BLaER1 (cell line): ENCODE data around the gene OXLD1.
"Not testable (repeated sequence)": the region's sequence is repeated elsewhere in the genome, so short reads cannot be mapped to it uniquely, and the experiment has no call there.

Experiments
- H3K27ac ChIP-seq: shearing (Covaris generic); formaldehyde crosslinking; 2 replicates; pipeline ENCODE4 v1.8.1; 2022
- H3K27me3 ChIP-seq: shearing (Covaris generic); formaldehyde crosslinking; 2 replicates; pipeline ENCODE4 v1.8.1; 2022
- H3K36me3 ChIP-seq: shearing (Covaris generic); formaldehyde crosslinking; 2 replicates; pipeline ENCODE4 v1.8.1; 2022
- H3K4me1 ChIP-seq: shearing (Covaris generic); formaldehyde crosslinking; 2 replicates; pipeline ENCODE4 v1.8.1; 2022
- H3K4me2 ChIP-seq: shearing (Covaris generic); formaldehyde crosslinking; 2 replicates; pipeline ENCODE4 v1.8.1; 2022
- H3K4me3 ChIP-seq: shearing (Covaris generic); formaldehyde crosslinking; 2 replicates; pipeline ENCODE4 v1.8.1; 2022
- H3K9ac ChIP-seq: shearing (Covaris generic); formaldehyde crosslinking; 2 replicates; pipeline ENCODE4 v1.8.1; 2022
- H3K9me3 ChIP-seq: shearing (Covaris generic); formaldehyde crosslinking; 2 replicates; pipeline ENCODE4 v1.8.1; 2022
- H4K20me1 ChIP-seq: shearing (Covaris generic); formaldehyde crosslinking; 2 replicates; pipeline ENCODE4 v1.8.1; 2022
- Cebpa-rat ChIP-seq: shearing (Covaris generic); IDR thresholded peaks from 2 replicates; pipeline ENCODE4 v1.8.1; 2022

OXLD1 gene

GRCh38 chr17:81630274-81630673, 36.1 kb downstream of the OXLD1 start:
- H3K9me3 ChIP-seq, result peaks cover 9% of the 10 kb centered on the region
- H3K4me3 ChIP-seq, result no peak overlapping the region
- H3K4me1 ChIP-seq, result peaks cover 14% of the 10 kb centered on the region
- H3K9ac ChIP-seq, result no peak overlapping the region
- no peaks in the 10 kb centered on the region for H3K27me3 ChIP-seq
- peaks cover 74% of the 10 kb centered on the region for H4K20me1 ChIP-seq
- H3K27ac ChIP-seq, result no peak overlapping the region
- H3K4me2 ChIP-seq, result no peak overlapping the region
- peaks cover 87% of the 10 kb centered on the region for H3K36me3 ChIP-seq
- TF ChIP-seq Cebpa-rat, result no peak

DNA sequence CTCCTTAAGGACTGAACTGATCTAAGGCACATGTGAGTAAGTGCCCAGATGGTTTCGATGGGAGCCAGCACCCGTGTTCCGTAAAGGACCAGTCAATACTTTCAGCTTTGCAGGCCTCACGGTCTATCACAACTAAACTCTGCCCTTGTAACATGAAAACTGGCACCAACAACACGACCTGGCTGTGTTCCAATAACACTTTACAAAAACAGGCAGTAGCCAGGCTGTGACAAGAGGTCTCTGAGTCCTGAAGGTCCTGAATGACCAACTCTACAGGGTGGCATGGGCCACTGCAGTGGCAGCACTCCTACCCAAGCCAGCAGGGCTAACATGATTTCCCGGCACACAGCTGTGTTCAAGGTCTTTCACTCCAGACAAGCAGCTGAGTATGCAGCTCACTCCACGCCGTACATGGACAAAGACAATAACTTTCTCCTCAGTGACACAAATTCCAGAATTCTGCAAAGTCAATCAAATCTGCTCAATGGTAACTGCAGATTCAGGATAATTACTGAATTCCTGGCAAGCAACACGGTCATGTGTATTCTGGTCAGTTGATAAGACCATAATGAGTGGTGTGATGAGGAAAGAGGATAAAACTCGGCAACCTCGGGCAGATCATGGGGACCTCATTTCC, 44.8 kb downstream of the OXLD1 start:
- peaks cover 4% of the 10 kb centered on the region; the same call in 1 of the 2 replicates for H3K4me1 ChIP-seq
- H3K27me3 ChIP-seq, result no peaks in the 10 kb centered on the region
- no peak overlapping the region for H3K4me2 ChIP-seq
- TF ChIP-seq Cebpa-rat, result no peak
- H3K36me3 ChIP-seq, result peaks cover 98% of the 10 kb centered on the region
- no peak overlapping the region for H3K27ac ChIP-seq
- H3K9ac ChIP-seq, result no peak overlapping the region
- H4K20me1 ChIP-seq, result peaks cover 64% of the 10 kb centered on the region
- H3K9me3 ChIP-seq, result peaks cover 13% of the 10 kb centered on the region
- H3K4me3 ChIP-seq, result no peak overlapping the region

GRCh38 chr17:81618307-81618706, 48.1 kb downstream of the OXLD1 start:
- Histone ChIP-seq H3K4me1 (peaks cover 37% of the 10 kb centered on the region), H4K20me1 (peaks cover 73% of the 10 kb centered on the region), H3K36me3 (peaks cover 82% of the 10 kb centered on the region)
- not testable (repeated sequence) for H3K9me3 ChIP-seq, H3K27ac ChIP-seq, H3K4me3 ChIP-seq, H3K27me3 ChIP-seq, H3K9ac ChIP-seq, H3K4me2 ChIP-seq

- Histone ChIP-seq H4K20me1 (peaks cover 74% of the 10 kb centered on the region), H3K27me3 (no peaks in the 10 kb centered on the region), H3K36me3 (peaks cover 82% of the 10 kb centered on the region), H3K4me1 (peaks cover 39% of the 10 kb centered on the region), H3K4me3 (no peak overlapping the region), H3K9me3 (0 out of 2 replicates have a peak, but pooled peaks cover 4% of the 10 kb centered on the region), H3K27ac (no peak overlapping the region), H3K9ac (no peak overlapping the region), H3K4me2 (no peak overlapping the region)
- TF ChIP-seq Cebpa-rat, result no peak
Measured at GRCh38 chr17:81616877-81617276, 49.5 kb downstream of the OXLD1 start.

DNA sequence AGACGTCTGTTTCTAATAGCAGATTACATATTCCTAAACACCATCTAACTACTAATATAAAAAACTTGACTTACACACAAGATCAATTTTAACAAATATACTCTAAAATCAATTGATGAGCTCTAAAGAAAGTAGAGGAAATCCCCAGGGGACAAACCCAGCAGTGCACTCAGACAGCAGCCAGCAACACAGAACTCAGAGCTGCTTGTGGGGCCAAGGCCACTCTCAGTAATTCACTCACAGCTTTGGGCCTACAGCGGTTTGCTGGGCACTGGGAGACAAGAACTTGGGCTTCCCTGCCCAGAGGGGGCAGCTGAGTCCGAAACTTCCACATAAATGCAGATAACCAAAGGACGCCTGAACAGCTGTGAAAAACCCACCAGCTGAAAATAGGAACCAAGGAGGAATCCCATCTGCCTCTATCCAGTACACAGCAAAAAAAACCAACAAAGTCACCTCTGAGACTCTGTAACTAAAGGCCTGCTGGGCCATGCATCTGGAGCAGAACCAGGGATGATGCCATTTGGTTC, 50.9 kb downstream of the OXLD1 start:
- Histone ChIP-seq H3K36me3 (peaks cover 80% of the 10 kb centered on the region), H3K4me2 (peak overlapping the region; percentile 78), H3K27ac (peak overlapping the region; percentile 63), H3K9me3 (0 out of 2 replicates have a peak, but pooled peaks cover 4% of the 10 kb centered on the region), H3K27me3 (no peaks in the 10 kb centered on the region), H4K20me1 (peaks cover 67% of the 10 kb centered on the region), H3K4me1 (peaks cover 39% of the 10 kb centered on the region), H3K4me3 (no peak overlapping the region), H3K9ac (peak overlapping the region; percentile 59; the same call in 1 of the 2 replicates)
- no peak for TF ChIP-seq Cebpa-rat
